GM23338 (cell line): ENCODE data around the gene DSG2.

ENCODE experiments used
- CREB1 ChIP-seq: fragments of 250-450 bp; sonication (Bioruptor Pico); IDR thresholded peaks from 2 replicates; pipeline ENCODE4 v1.5.0; 2020; ENCODE audit warnings: low read depth, mild to moderate bottlenecking, moderate library complexity
- EZH2 ChIP-seq: fragments of 200-600 bp; sonication (generic); IDR thresholded peaks from one replicate; pipeline ENCODE4 v1.8.0; 2017; ENCODE audit warnings: antibody characterized with exemption, mild to moderate bottlenecking, low read depth; ENCODE audit not compliant: unreplicated experiment
- EZH2phosphoT487 ChIP-seq: fragments of 200-600 bp; sonication (generic); IDR thresholded peaks from one replicate; pipeline ENCODE4 v1.8.1; 2018; ENCODE audit warnings: antibody characterized with exemption; ENCODE audit not compliant: unreplicated experiment
- JUNB ChIP-seq: IDR thresholded peaks from one replicate; pipeline ENCODE4 v1.6.1; 2016; ENCODE audit warnings: antibody characterized with exemption; ENCODE audit not compliant: unreplicated experiment
- POLR2AphosphoS5 ChIP-seq: IDR thresholded peaks from 2 replicates; pipeline ENCODE4 v1.6.1; 2016; ENCODE audit warnings: antibody characterized with exemption, low read depth
- REST ChIP-seq: IDR thresholded peaks from one replicate; pipeline ENCODE4 v1.6.1; 2018; ENCODE audit warnings: antibody characterized with exemption; ENCODE audit not compliant: unreplicated experiment
- ZNF114 ChIP-seq: fragments of 250-450 bp; sonication (Bioruptor Pico); IDR thresholded peaks from 2 replicates; pipeline ENCODE4 v1.5.0; 2020; ENCODE audit warnings: mild to moderate bottlenecking, moderate library complexity
- ZNF331 ChIP-seq: fragments of 250-450 bp; sonication (Bioruptor Pico); IDR thresholded peaks from 2 replicates; pipeline ENCODE4 v1.5.0; 2020; ENCODE audit warnings: low read depth, mild to moderate bottlenecking, moderate library complexity
- TF ChIP-seq, protein P1 (sequence below), 2 experiments: fragments of 200-600 bp in 1 of 2; sonication (generic) in 1 of 2; conservative IDR thresholded peaks; 2 replicates each; pipeline versions ENCODE4 v1.5.1 to v1.6.1; 2016 to 2017; ENCODE audit warnings: antibody characterized with exemption in 2 of 2, low read depth in 2 of 2, mild to moderate bottlenecking in 2 of 2, moderate library complexity in 1 of 2

DNA sequence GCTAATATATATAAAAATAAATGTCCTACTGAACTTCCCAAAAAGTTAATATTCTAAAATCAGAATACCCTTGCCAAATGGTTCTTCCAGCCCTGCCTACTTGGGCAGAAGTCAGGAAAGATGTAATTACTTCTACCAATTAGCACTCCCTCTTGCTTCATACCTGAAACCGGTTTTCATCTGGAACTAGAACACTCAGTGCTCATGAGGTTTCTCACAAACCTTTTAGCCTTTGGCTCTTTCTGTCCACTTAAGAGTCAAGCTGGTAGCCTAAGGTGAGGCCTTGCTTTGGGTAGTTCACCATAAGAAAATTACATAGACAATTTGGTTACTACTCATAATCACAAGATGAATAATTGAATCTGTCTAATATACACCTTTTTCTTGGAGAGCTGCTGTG is 46.4 kb upstream of the DSG2 start:
- TF ChIP-seq, protein P1, sequence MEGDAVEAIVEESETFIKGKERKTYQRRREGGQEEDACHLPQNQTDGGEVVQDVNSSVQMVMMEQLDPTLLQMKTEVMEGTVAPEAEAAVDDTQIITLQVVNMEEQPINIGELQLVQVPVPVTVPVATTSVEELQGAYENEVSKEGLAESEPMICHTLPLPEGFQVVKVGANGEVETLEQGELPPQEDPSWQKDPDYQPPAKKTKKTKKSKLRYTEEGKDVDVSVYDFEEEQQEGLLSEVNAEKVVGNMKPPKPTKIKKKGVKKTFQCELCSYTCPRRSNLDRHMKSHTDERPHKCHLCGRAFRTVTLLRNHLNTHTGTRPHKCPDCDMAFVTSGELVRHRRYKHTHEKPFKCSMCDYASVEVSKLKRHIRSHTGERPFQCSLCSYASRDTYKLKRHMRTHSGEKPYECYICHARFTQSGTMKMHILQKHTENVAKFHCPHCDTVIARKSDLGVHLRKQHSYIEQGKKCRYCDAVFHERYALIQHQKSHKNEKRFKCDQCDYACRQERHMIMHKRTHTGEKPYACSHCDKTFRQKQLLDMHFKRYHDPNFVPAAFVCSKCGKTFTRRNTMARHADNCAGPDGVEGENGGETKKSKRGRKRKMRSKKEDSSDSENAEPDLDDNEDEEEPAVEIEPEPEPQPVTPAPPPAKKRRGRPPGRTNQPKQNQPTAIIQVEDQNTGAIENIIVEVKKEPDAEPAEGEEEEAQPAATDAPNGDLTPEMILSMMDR (conservative IDR thresholded peaks at IDR 0.05; ENCODE audit: low read depth in 2 of 2): no peak
- TF ChIP-seq EZH2 (no peak), ZNF114 (no peak), REST (no peak), POLR2AphosphoS5 (no peak), JUNB (no peak), ZNF331 (CRISPR knock-in tag) (no peak), CREB1 (CRISPR knock-in tag) (no peak), EZH2phosphoT487 (no peak)
